ENCODE results near the gene RNF212. TPM values are rescaled to one million over a fixed set of nuclear protein-coding genes. Genes with fewer than 3 reads are reported as not detected.

The RNF212 gene
- total RNA-seq, 1 experiment from 2014 or later: not detected

GRCh38 chr4:1042352-1043055 lies 70.9 kb downstream of the RNF212 start:
- in situ Hi-C loops (cut with HindIII; ENCODE audit: low sequenced_read_pairs): no loop called here
- DNase-seq (ENCODE audit: low spot score): no peak

- in situ Hi-C loops (cut with HindIII; ENCODE audit: low sequenced_read_pairs): no loop called here
- no peak for DNase-seq (ENCODE audit: low spot score)
Measured at GRCh38 chr4:1041936-1042330, 71.4 kb downstream of the RNF212 start.

- peak; percentile 46 for DNase-seq (ENCODE audit: low spot score)
- in situ Hi-C loops (cut with HindIII; ENCODE audit: low sequenced_read_pairs): no loop called here
Measured at GRCh38 chr4:1041147-1041935, 72.0 kb downstream of the RNF212 start.

- DNase-seq (ENCODE audit: low spot score): no peak
- in situ Hi-C loops (cut with HindIII; ENCODE audit: low sequenced_read_pairs): no loop called here
Measured at GRCh38 chr4:1040344-1041146, 72.8 kb downstream of the RNF212 start.

- in situ Hi-C loops (cut with HindIII; ENCODE audit: low sequenced_read_pairs): loop anchor here (10.0 kb wide), 1 partner anchor 65 kb away; the partner anchor contains the start of gene DGKQ
- DNase-seq (ENCODE audit: low spot score): no peak
Measured at GRCh38 chr4:1039493-1040343, 73.6 kb downstream of the RNF212 start.

- in situ Hi-C loops (cut with HindIII; ENCODE audit: low sequenced_read_pairs): loop anchor here (10.0 kb wide), 1 partner anchor 64 kb away; the partner anchor contains the start of gene DGKQ
Measured at GRCh38 chr4:1038948-1039492, 74.3 kb downstream of the RNF212 start.

GRCh38 chr4:1036976-1037810 lies 76.2 kb downstream of the RNF212 start:
- in situ Hi-C loops (cut with HindIII; ENCODE audit: low sequenced_read_pairs): loop anchor here (10.0 kb wide), 1 partner anchor 62 kb away; the partner anchor contains the start of gene DGKQ
- no peak for DNase-seq (ENCODE audit: low spot score)

More at GRCh38 chr4:1038948-1039492, 74.3 kb downstream of the RNF212 start:
- DNase-seq (ENCODE audit: low spot score): no peak

GRCh38 chr4:1036095-1036494 lies 77.3 kb downstream of the RNF212 start:
- in situ Hi-C loops (cut with HindIII; ENCODE audit: low sequenced_read_pairs): loop anchor here (10.0 kb wide), 1 partner anchor 61 kb away; the partner anchor contains the start of gene DGKQ
- DNase-seq (ENCODE audit: low spot score): no peak

- no peak for DNase-seq (ENCODE audit: low spot score)
- in situ Hi-C loops (cut with HindIII; ENCODE audit: low sequenced_read_pairs): loop anchor here (10.0 kb wide), 1 partner anchor 61 kb away; the partner anchor contains the start of gene DGKQ
Measured at GRCh38 chr4:1035510-1035909, 77.9 kb downstream of the RNF212 start.

- DNase-seq (ENCODE audit: low spot score): peak; percentile 38
- in situ Hi-C loops (cut with HindIII; ENCODE audit: low sequenced_read_pairs): loop anchor here (10.0 kb wide), 1 partner anchor 59 kb away; the partner anchor contains the start of gene DGKQ
Measured at GRCh38 chr4:1033840-1034551, 79.4 kb downstream of the RNF212 start.

- in situ Hi-C loops (cut with HindIII; ENCODE audit: low sequenced_read_pairs): loop anchor here (10.0 kb wide), 1 partner anchor 58 kb away; the partner anchor contains the start of gene DGKQ
- no peak for DNase-seq (ENCODE audit: low spot score)
Measured at GRCh38 chr4:1032861-1033260, 80.5 kb downstream of the RNF212 start.

- DNase-seq (ENCODE audit: low spot score): no peak
- in situ Hi-C loops (cut with HindIII; ENCODE audit: low sequenced_read_pairs): loop anchor here (10.0 kb wide), 1 partner anchor 57 kb away; the partner anchor contains the start of gene DGKQ
Measured at GRCh38 chr4:1031956-1032795, 81.2 kb downstream of the RNF212 start.

GRCh38 chr4:1031346-1031745 lies 82.0 kb downstream of the RNF212 start:
- in situ Hi-C loops (cut with HindIII; ENCODE audit: low sequenced_read_pairs): loop anchor here (10.0 kb wide), 1 partner anchor 57 kb away; the partner anchor contains the start of gene DGKQ

GRCh38 chr4:1030559-1030958 lies 82.8 kb downstream of the RNF212 start:
- in situ Hi-C loops (cut with HindIII; ENCODE audit: low sequenced_read_pairs): loop anchor here (10.0 kb wide), 1 partner anchor 56 kb away; the partner anchor contains the start of gene DGKQ
- no peak for DNase-seq (ENCODE audit: low spot score)

More at GRCh38 chr4:1031346-1031745, 82.0 kb downstream of the RNF212 start:
- no peak for DNase-seq (ENCODE audit: low spot score)

GRCh38 chr4:1030031-1030430 lies 83.3 kb downstream of the RNF212 start:
- no peak for DNase-seq (ENCODE audit: low spot score)
- in situ Hi-C loops (cut with HindIII; ENCODE audit: low sequenced_read_pairs): loop anchor here (10.0 kb wide), 1 partner anchor 55 kb away; the partner anchor contains the start of gene DGKQ
